HG03097 (cell line): ENCODE measurements around the gene ABCC6.
"Not testable (repeated sequence)": the region's sequence is repeated elsewhere in the genome, so short reads cannot be mapped to it uniquely, and the experiment has no call there.

Experiments used
- ATAC-seq: cut with Tn5 transposase; IDR thresholded peaks from one replicate; pipeline ENCODE4 v1.9.1; 2021; ENCODE audit not compliant: unreplicated experiment, low FRiP score

The ABCC6 gene

DNA sequence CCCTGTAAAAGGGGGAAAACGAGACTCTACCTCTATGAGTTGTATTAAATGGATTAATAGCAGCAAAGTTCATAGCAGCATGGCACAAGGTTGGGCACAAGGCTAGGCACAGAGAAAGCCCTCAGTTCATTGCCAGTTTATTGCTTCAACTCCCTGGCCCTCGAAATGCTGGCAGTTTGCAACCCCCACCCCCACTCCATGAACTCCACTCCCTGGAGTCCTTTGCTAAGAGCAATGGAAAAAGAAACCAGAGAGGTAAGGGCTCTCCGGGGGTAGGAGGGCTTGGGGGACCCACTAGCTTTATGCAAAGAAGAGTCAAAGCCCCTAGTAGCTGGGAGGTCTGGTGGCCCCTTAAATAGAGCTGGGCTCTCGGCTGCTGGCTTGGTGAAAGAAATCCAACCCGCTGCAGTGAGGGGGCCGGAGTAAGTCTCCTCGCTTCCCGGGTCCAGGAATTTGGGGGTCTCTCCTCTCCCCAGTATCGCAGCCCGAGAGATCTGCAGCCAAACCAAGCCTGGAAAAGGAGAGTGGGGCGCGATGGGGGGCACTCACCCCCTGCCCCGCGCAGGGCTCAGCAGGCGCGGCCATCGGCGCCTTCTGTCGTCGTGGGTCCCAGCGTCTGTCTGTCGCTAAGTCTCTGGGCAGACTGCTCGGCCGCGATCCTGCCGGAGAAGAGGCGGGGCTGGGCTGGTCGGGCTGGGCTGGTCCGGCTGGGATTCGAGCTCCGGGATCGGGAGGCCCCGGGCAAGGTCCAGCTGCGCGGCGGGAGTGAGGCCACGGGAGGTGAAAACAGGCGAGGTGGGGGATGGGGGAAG lies at the start of gene ABCC6:
Gene ABCC6, minus strand, starts transcription at position 645 of the 812 bp plus-strand sequence. Its CDS starts 60 bp downstream, at position 585.
- ATAC-seq: not testable (repeated sequence)

DNA sequence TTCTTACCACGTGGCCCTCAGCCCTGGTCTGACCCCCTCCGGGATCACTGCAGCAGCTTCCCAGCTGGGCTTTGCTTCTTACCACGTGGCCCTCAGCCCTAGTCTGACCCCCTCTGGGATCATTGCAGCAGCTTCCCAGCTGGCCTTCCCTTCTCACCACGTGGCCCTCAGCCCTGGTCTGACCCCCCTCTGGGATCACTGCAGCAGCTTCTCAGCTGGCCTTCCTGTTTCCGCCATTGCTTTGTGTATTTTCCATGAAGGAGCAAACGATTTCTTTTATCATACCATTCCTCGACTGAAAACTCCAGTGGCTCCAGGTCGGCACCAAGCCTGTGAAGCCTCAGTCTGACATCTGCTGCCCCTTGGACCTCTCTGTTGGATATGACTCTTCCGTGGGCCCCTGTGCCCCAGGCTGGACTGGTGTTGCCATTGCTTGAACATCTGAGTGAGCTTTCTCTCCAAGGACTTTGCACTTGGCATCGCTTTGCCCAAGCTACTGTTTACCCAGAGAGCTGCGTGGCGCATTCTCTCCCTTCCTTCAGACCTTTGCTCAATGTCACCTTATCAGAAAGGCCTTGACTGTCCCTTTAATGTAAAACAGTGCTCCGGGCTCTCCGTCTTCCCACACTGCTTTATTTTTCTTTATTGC lies 49.4 kb upstream of the ABCC6 start:
- ATAC-seq: not testable (repeated sequence)

- not testable (repeated sequence) for ATAC-seq
Measured at GRCh38 chr16:16271658-16272057, 48.4 kb upstream of the ABCC6 start.

DNA sequence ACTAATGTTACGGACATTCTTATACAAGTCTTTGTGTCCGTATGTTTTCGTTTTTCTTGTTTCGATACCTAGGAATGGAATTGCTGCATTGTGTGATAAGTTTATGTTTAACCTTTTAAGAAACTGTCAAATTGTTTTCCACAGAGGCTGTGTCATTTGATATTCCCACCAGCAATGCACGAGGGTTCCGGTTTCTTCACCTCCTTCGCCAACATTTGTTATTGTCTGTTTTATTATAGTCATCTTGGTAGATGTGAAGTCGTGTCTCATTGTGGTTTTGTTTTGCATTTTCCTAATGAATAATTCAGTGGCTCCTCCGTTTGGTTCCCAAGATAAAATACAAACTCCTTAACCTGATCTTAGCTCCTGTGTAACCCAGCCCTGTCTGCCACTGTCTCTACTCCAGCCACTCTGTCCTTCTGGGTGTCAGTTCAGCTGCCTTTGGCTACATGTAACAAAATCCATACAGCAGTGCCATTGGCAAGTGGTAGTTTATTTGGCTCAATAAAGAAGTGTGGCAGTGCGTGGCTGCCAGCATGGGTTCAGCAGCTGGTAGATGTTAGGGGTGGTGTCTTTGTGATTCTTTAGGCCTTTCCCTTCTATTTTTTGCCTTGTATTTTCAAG lies 45.0 kb upstream of the ABCC6 start:
- not testable (repeated sequence) for ATAC-seq

DNA sequence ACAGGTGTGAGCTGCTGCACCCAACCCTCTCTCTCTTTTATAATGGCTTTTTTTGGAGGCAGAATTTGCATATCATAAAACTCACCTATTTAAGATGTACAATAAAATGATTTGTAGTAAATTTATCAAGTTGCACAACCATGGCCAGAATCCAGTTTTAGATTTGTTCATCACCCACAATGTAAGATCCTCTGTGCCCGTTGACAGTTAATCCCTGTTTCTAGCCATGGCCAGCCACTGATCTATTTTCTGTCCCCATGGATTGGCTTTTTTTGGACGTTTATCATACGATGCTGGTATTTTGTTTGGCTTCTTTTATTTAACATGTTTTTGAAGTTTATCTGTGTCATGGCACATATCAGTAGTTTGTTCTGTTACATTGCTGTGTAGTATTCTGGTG lies 44.4 kb upstream of the ABCC6 start:
- not testable (repeated sequence) for ATAC-seq

- ATAC-seq: not testable (repeated sequence)
Measured at GRCh38 chr16:16265044-16265443, 41.8 kb upstream of the ABCC6 start.

DNA sequence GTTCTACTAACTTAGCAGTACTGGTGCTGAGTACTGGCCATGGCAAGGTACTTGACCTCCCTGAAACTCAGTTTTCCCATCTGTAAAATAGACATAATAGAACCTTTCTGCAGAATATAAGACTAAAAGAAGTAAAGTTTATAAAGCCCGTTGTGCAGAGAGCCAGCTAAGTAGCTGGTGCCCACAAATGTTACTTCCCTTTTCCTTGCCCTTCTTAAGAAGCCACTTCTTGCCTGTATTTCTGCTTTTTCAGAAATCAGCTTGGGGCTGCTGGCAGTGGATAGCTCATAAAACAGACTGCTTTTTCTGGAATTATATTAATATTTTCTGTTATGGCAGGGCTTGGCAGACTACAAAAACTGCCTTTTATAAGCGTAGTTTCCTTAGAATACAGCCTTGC lies 40.7 kb upstream of the ABCC6 start:
- not testable (repeated sequence) for ATAC-seq

DNA sequence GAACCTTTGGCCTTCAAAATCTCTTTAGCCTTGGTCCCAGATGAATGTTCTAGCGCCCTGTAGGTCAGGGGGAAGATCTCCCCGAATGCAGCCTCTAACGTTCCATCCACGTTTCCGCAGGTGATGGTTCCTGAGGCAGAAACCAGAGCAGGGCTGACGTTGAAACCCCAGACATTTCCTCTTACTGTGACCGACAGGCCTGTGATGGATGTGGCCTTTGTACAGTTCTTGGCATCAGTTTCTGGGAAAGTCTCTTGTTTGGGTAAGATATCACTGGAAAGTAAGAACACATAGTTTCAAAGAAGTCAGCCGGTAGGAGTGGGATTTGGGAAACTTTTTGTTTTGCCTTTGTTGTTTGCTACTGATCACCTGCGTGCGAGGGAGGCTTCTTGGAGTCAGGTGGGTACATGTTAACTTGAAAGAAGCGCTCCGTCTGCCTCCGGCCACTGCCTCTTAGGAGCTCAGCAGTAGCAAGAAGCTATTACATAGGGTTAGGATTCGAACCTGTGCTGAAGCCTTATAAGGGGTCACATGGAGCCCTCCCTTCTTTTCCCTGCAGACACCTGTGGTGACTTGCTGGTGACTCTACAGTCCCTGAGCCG lies 39.8 kb upstream of the ABCC6 start:
- ATAC-seq: not testable (repeated sequence)

- not testable (repeated sequence) for ATAC-seq
Measured at GRCh38 chr16:16259971-16260370, 36.7 kb upstream of the ABCC6 start.

GRCh38 chr16:16258822-16259221 lies 35.5 kb upstream of the ABCC6 start:
- ATAC-seq: not testable (repeated sequence)

GRCh38 chr16:16257301-16257923 lies 34.1 kb upstream of the ABCC6 start:
- not testable (repeated sequence) for ATAC-seq

- not testable (repeated sequence) for ATAC-seq
Measured at GRCh38 chr16:16252377-16252776, 29.1 kb upstream of the ABCC6 start.

- not testable (repeated sequence) for ATAC-seq
Measured at GRCh38 chr16:16249621-16250330, 26.5 kb upstream of the ABCC6 start.

- not testable (repeated sequence) for ATAC-seq
Measured at GRCh38 chr16:16247439-16247838, 24.1 kb upstream of the ABCC6 start.

DNA sequence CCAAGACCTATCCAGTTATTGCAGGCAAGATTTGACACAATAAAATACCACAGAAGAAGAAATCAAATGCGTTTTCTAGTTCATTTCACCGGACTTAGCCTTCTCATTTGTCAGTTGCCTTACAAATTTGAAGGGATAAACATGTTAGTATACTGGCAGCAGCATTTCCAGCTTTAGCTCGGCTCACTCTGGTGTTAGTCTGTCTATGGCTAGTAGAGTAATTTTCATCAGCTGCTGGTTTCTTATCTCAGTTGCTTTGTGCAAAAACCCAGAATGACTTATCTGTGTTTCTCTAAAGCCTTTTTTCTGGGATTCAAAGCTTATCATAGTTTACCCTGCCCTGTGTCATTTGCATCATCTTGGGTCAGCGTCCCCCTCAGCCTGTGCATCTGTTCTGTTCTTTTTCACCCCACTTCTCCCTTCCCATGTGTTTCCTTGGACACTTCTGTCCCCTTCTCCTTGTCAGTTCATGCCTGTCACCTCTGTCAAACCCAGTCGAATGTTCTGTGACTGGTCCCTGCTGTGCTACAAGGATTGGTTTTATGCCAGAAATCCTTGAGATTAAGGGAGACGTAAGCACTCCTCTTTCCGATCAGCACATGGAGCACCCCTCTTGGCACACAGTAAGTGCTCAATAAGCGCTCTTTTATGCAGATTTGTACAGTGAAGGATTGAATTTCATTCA lies 23.4 kb upstream of the ABCC6 start:
- ATAC-seq: not testable (repeated sequence)

DNA sequence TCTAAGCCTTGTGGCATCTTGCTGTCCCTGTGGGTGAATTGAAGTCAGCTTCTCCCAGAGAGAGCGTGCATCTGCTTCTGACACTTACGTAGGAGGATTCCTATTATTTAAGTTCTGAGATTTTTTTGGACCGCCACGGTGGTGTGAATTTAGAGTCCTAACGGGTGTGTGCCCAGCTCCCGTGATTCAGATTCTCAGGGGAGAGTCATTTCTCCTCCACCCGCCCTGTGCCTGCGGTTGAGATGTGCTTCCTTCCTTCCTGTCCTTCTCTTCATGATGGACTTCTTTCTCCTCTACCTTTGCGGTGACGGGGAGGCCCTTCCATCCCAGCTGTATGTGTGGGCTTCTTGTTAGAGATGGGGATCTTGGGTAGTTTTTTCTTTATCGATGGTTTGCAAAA lies 20.6 kb upstream of the ABCC6 start:
- not testable (repeated sequence) for ATAC-seq

DNA sequence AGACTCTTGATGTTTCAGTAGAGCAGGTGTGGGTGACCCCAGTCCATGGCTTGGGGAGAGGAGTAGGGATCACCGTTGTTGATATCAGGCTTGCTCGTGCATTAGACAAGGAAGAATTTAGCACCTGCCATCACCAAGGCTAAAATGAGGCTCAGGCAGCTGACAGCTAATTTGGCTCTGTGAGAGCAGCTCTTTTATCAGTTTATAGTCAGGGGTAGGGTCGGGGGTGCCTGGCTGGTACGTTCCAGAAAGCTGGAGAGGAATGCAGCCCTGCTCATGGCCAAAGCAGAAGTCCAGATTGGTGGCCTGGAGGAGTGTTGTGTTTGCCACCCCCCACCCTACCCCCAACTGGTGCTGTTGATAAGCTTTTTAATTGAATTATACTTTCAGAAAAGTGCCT lies 17.4 kb upstream of the ABCC6 start:
- ATAC-seq: not testable (repeated sequence)

- ATAC-seq: not testable (repeated sequence)
Measured at GRCh38 chr16:16237738-16238137, 14.4 kb upstream of the ABCC6 start.

- not testable (repeated sequence) for ATAC-seq
Measured at GRCh38 chr16:16237071-16237470, 13.8 kb upstream of the ABCC6 start.
